Measurements from ENCODE around the gene ATP6V1A. TPM values are rescaled to one million over a fixed set of nuclear protein-coding genes. Genes with fewer than 3 reads are reported as not detected.
A peak's percentile ranks its signal among the peaks of the same experiment; 100 is the strongest.

ATP6V1A gene
- total and polyA plus RNA-seq, 10 donors: 13.3 to 109 (median 81.8) TPM

- H3K27me3 ChIP-seq (replicated peaks in 1 of 7): no peaks in the 10 kb centered on the region
- H3K27ac ChIP-seq: peak overlapping the region; percentile 93 to 99 (median 98)
- peak; percentile 87 for DNase-seq
- H3K9me3 ChIP-seq: no peaks in the 10 kb centered on the region
- 0 to 1% (median 1%) methylated on average over 35 of the region's 35 CpGs for WGBS, 5 donors
- no peaks in the 10 kb centered on the region for H3K36me3 ChIP-seq
- H3K4me1 ChIP-seq: peaks cover 39 to 81% (median 75%) of the 10 kb centered on the region in 6 donors
- intact Hi-C loops (cut with DNase I; ENCODE audit: low total_unique reads): loop anchor here (5.0 to 10.0 kb wide), 2 partner anchors 90 to 248 kb away; partner anchors contain the start of gene GRAMD1C
- peak; percentile 39 to 86 (median 76) for TF ChIP-seq CTCF (IDR thresholded peaks at IDR 0.05 in 8 of 11, conservative IDR thresholded peaks at IDR 0.05 in 3 of 11)
- peak in 1 of 3 donors; percentile 75 for TF ChIP-seq POLR2AphosphoS5 (IDR thresholded peaks at IDR 0.05)
- TF ChIP-seq POLR2A (IDR thresholded peaks at IDR 0.05): no peak
- peak overlapping the region; percentile 63 to 89 (median 77) for H3K4me3 ChIP-seq
Observed at GRCh38 chr3:113744941-113745755, 1.7 kb upstream of the ATP6V1A start.

- Histone ChIP-seq H3K36me3 (no peaks in the 10 kb centered on the region), H3K4me3 (peak within 1 kb of the TSS; percentile 63 to 89 (median 77))
- intact Hi-C loops (cut with DNase I; ENCODE audit: low total_unique reads): loop anchor here (10.0 kb wide), 1 partner anchor 89 kb away; the partner anchor contains the start of gene GRAMD1C
Observed at GRCh38 chr3:113745756-113746547, 883 bp upstream of the ATP6V1A start, which contains the start of gene NAA50. TSS of gene NAA50 (minus strand) at chr3:113746249. CDS start at chr3:113745949, 300 bp downstream.

GRCh38 chr3:113747283-113748046 lies 630 bp downstream of the ATP6V1A start:
- Histone ChIP-seq H3K9me3 (no peaks in the 10 kb centered on the region), H3K4me3 (peak overlapping the region; percentile 63 to 89 (median 77)), H3K36me3 (no peaks in the 10 kb centered on the region), H3K27ac (peak overlapping the region; percentile 93 to 99 (median 98)), H3K27me3 (replicated peaks in 1 of 7) (no peaks in the 10 kb centered on the region), H3K4me1 (peaks cover 32 to 71% (median 60%) of the 10 kb centered on the region in 6 donors)
- peak; percentile 80 for DNase-seq
- 1 to 2% (median 2%) methylated on average over 17 to 18 of the region's 18 CpGs for WGBS, 5 donors
- intact Hi-C loops (cut with DNase I; ENCODE audit: low total_unique reads): loop anchor here (10.0 kb wide), 1 partner anchor 87 kb away; the partner anchor contains the start of gene GRAMD1C
- TF ChIP-seq POLR2AphosphoS5 (IDR thresholded peaks at IDR 0.05) (no peak), POLR2A (IDR thresholded peaks at IDR 0.05) (peak in 1 of 3 donors; percentile 6)

More at GRCh38 chr3:113745756-113746547, 883 bp upstream of the ATP6V1A start, which contains the start of gene NAA50:
- Histone ChIP-seq H3K27ac (peak within 1 kb of the TSS; percentile 93 to 99 (median 98)), H3K9me3 (no peaks in the 10 kb centered on the region), H3K27me3 (replicated peaks in 1 of 7) (no peaks in the 10 kb centered on the region), H3K4me1 (peaks cover 39 to 81% (median 73%) of the 10 kb centered on the region in 6 donors)
- 0 to 1% (median 1%) methylated on average over 54 to 72 of the region's 72 CpGs for WGBS, 5 donors
- peak; percentile 97 for DNase-seq
- TF ChIP-seq POLR2AphosphoS5 (IDR thresholded peaks at IDR 0.05) (peak; percentile 86 to 94 (median 93)), CTCF (IDR thresholded peaks at IDR 0.05 in 8 of 11, conservative IDR thresholded peaks at IDR 0.05 in 3 of 11) (peak in 2 of 11 experiments; percentile 3 to 30), POLR2A (IDR thresholded peaks at IDR 0.05) (peak in 1 of 3 donors; percentile 77)

DNA sequence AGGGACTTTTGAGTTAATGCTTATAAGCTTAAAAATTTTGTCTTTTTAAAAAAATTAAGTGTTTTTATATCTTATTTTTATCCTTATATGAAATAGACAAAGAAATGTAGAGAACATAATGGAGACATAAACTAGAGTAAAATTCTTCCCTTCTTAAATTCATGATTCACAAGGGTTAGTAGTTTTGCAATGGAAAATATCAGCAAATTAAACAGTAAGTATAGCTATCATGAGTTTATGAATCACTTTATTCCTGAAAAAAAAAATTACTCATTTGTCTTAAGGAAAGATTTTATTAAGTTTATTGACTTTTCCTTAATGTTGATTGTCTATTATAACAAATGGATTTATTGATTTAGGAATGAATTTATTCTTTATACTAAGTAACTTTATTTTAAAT lies 4.3 kb downstream of the ATP6V1A start:
- DNase-seq: no peak
- Histone ChIP-seq H3K36me3 (no peaks in the 10 kb centered on the region), H3K9me3 (no peaks in the 10 kb centered on the region), H3K4me1 (peaks cover 9 to 76% (median 49%) of the 10 kb centered on the region in 6 donors), H3K4me3 (no peak overlapping the region), H3K27ac (no peak overlapping the region), H3K27me3 (replicated peaks in 1 of 7) (no peaks in the 10 kb centered on the region)
- TF ChIP-seq CTCF (IDR thresholded peaks at IDR 0.05 in 8 of 11, conservative IDR thresholded peaks at IDR 0.05 in 3 of 11) (no peak), POLR2AphosphoS5 (IDR thresholded peaks at IDR 0.05) (no peak), POLR2A (IDR thresholded peaks at IDR 0.05) (no peak)
- intact Hi-C loops (cut with DNase I; ENCODE audit: low total_unique reads): no loop called here

Data from spleen (tissue), 11 donors.